Measurements from ENCODE around the gene HMSD.
A peak's percentile ranks its signal among the peaks of the same experiment; 100 is the strongest.

The HMSD gene

GRCh38 chr18:63951302-63951705 is 2.2 kb downstream of the HMSD start:
- H3K4me3 ChIP-seq (ENCODE audit: low read depth, low read length) = no peak overlapping the region
- TF ChIP-seq CTCF (IDR thresholded peaks at IDR 0.05; ENCODE audit: low read depth, low read length, missing control alignments) = peak; percentile 42
- in situ Hi-C loops (cut with HindIII; ENCODE audit: low sequenced_read_pairs) = no loop called here
- peak; percentile 29 for DNase-seq (ENCODE audit: low read depth)

- H3K4me3 ChIP-seq (ENCODE audit: low read depth, low read length) = no peak overlapping the region
- no peak for TF ChIP-seq CTCF (IDR thresholded peaks at IDR 0.05; ENCODE audit: low read depth, low read length, missing control alignments)
- in situ Hi-C loops (cut with HindIII; ENCODE audit: low sequenced_read_pairs) = no loop called here
- no peak for DNase-seq (ENCODE audit: low read depth)
Measured at GRCh38 chr18:63953811-63954210, 4.7 kb downstream of the HMSD start.

- TF ChIP-seq CTCF (IDR thresholded peaks at IDR 0.05; ENCODE audit: low read depth, low read length, missing control alignments) = no peak
- H3K4me3 ChIP-seq (ENCODE audit: low read depth, low read length) = no peak overlapping the region
- in situ Hi-C loops (cut with HindIII; ENCODE audit: low sequenced_read_pairs) = no loop called here
- DNase-seq (ENCODE audit: low read depth) = no peak
Measured at GRCh38 chr18:63956755-63957154, 7.7 kb downstream of the HMSD start.

GRCh38 chr18:63960891-63961290 is 11.8 kb downstream of the HMSD start:
- no peak for DNase-seq (ENCODE audit: low read depth)
- in situ Hi-C loops (cut with HindIII; ENCODE audit: low sequenced_read_pairs) = no loop called here
- no peak overlapping the region for H3K4me3 ChIP-seq (ENCODE audit: low read depth, low read length)
- TF ChIP-seq CTCF (IDR thresholded peaks at IDR 0.05; ENCODE audit: low read depth, low read length, missing control alignments) = no peak

- DNase-seq (ENCODE audit: low read depth) = no peak
- no peak for TF ChIP-seq CTCF (IDR thresholded peaks at IDR 0.05; ENCODE audit: low read depth, low read length, missing control alignments)
- in situ Hi-C loops (cut with HindIII; ENCODE audit: low sequenced_read_pairs) = no loop called here
- no peak overlapping the region for H3K4me3 ChIP-seq (ENCODE audit: low read depth, low read length)
Measured at GRCh38 chr18:63961435-63961980, 12.4 kb downstream of the HMSD start.

GRCh38 chr18:63962137-63962536 is 13.0 kb downstream of the HMSD start:
- in situ Hi-C loops (cut with HindIII; ENCODE audit: low sequenced_read_pairs) = no loop called here
- no peak overlapping the region for H3K4me3 ChIP-seq (ENCODE audit: low read depth, low read length)
- TF ChIP-seq CTCF (IDR thresholded peaks at IDR 0.05; ENCODE audit: low read depth, low read length, missing control alignments) = no peak
- DNase-seq (ENCODE audit: low read depth) = no peak
